Erythroblast (primary cell): ENCODE results near the gene FSTL4.
A peak's percentile ranks its signal among the peaks of the same experiment; 100 is the strongest.

Experiments
- DNase-seq, 2 experiments: peaks; one replicate each; lab custom pipeline; 2025; lab: John Stamatoyannopoulos, UW
- GATA1 ChIP-seq: IDR thresholded peaks from 2 replicates; pipeline ENCODE4 v1.6.1; 2011; ENCODE audit warnings: low read depth, mild to moderate bottlenecking, control low read depth, low read length, moderate library complexity
- POLR2A ChIP-seq: IDR thresholded peaks from 2 replicates; pipeline ENCODE4 v1.6.1; 2011; ENCODE audit warnings: mild to moderate bottlenecking, low read length

FSTL4 gene

GRCh38 chr5:133508331-133508730 is 104.0 kb downstream of the FSTL4 start:
- DNase-seq = no peak
- TF ChIP-seq GATA1 (no peak), POLR2A (no peak)

GRCh38 chr5:133506181-133506580 is 106.2 kb downstream of the FSTL4 start:
- no peak for DNase-seq
- no peak for TF ChIP-seq GATA1
- TF ChIP-seq POLR2A = no peak

- TF ChIP-seq POLR2A (no peak), GATA1 (no peak)
- no peak for DNase-seq
Measured at GRCh38 chr5:133503511-133503910, 108.8 kb downstream of the FSTL4 start.

GRCh38 chr5:133499895-133500294 is 112.4 kb downstream of the FSTL4 start:
- TF ChIP-seq POLR2A = no peak
- no peak for TF ChIP-seq GATA1
- no peak for DNase-seq

GRCh38 chr5:133497608-133498348 is 114.6 kb downstream of the FSTL4 start:
- no peak for DNase-seq

GRCh38 chr5:133496631-133497030 is 115.7 kb downstream of the FSTL4 start:
- no peak for DNase-seq
- TF ChIP-seq GATA1 (no peak), POLR2A (no peak)

More at GRCh38 chr5:133497608-133498348, 114.6 kb downstream of the FSTL4 start:
- TF ChIP-seq GATA1 (no peak), POLR2A (no peak)

GRCh38 chr5:133494923-133495246 is 117.5 kb downstream of the FSTL4 start:
- TF ChIP-seq POLR2A = no peak
- TF ChIP-seq GATA1 = no peak
- DNase-seq = no peak

GRCh38 chr5:133494232-133494922 is 118.0 kb downstream of the FSTL4 start:
- TF ChIP-seq POLR2A (no peak), GATA1 (no peak)
- no peak for DNase-seq

- TF ChIP-seq POLR2A (no peak), GATA1 (no peak)
- DNase-seq = peak in 1 of 2 experiments; percentile 6
Measured at GRCh38 chr5:133489632-133490031, 122.7 kb downstream of the FSTL4 start.

- TF ChIP-seq POLR2A (no peak), GATA1 (no peak)
- DNase-seq = no peak
Measured at GRCh38 chr5:133487093-133487492, 125.2 kb downstream of the FSTL4 start.

GRCh38 chr5:133485468-133485867 is 126.9 kb downstream of the FSTL4 start:
- TF ChIP-seq POLR2A (no peak), GATA1 (no peak)
- DNase-seq = no peak

GRCh38 chr5:133483406-133484090 is 128.8 kb downstream of the FSTL4 start:
- TF ChIP-seq POLR2A (no peak), GATA1 (no peak)

GRCh38 chr5:133482028-133482427 is 130.3 kb downstream of the FSTL4 start:
- DNase-seq = no peak
- TF ChIP-seq GATA1 (no peak), POLR2A (no peak)

More at GRCh38 chr5:133483406-133484090, 128.8 kb downstream of the FSTL4 start:
- no peak for DNase-seq

- TF ChIP-seq GATA1 = no peak
- TF ChIP-seq POLR2A = no peak
- DNase-seq = no peak
Measured at GRCh38 chr5:133480866-133481265, 131.5 kb downstream of the FSTL4 start.

GRCh38 chr5:133480366-133480765 is 132.0 kb downstream of the FSTL4 start:
- TF ChIP-seq POLR2A = no peak
- no peak for TF ChIP-seq GATA1
- no peak for DNase-seq
